IMR-90 (cell line): Measurements from ENCODE around the gene DOCK10.

Experiments
- CEBPB ChIP-seq: IDR thresholded peaks from 2 replicates; pipeline ENCODE4 v1.6.1; 2012; ENCODE audit warnings: low read depth, low read length, improper control_type of control experiment
- CHD1 ChIP-seq: IDR thresholded peaks from 2 replicates; pipeline ENCODE4 v1.6.1; 2012; ENCODE audit warnings: low read depth, low read length, improper control_type of control experiment
- MXI1 ChIP-seq: IDR thresholded peaks from 2 replicates; pipeline ENCODE4 v1.6.1; 2012; ENCODE audit warnings: low read depth, mild to moderate bottlenecking, low read length, moderate library complexity, borderline replicate concordance
- NFE2L2 ChIP-seq: fragments of 150-350 bp; IDR thresholded peaks from 2 replicates; pipeline ENCODE4 v1.6.1; 2016; ENCODE audit warnings: low read depth, mild to moderate bottlenecking, low read length
- POLR2A ChIP-seq: IDR thresholded peaks from 2 replicates; pipeline ENCODE4 v1.6.1; 2012; ENCODE audit warnings: mild to moderate bottlenecking, low read depth, low read length
- RAD21 ChIP-seq: IDR thresholded peaks from 2 replicates; pipeline ENCODE4 v1.6.1; 2012; ENCODE audit warnings: low read length, improper control_type of control experiment
- SMC3 ChIP-seq: fragments of 150-350 bp; IDR thresholded peaks from 2 replicates; pipeline ENCODE4 v1.6.1; 2016; ENCODE audit warnings: low read depth, mild to moderate bottlenecking, antibody characterized with exemption, low read length, moderate library complexity
- TF ChIP-seq, protein P1 (sequence below): conservative IDR thresholded peaks from 2 replicates; pipeline ENCODE4 v1.5.1; 2012; ENCODE audit warnings: mild to moderate bottlenecking, low read depth, low read length, improper control_type of control experiment
- TF ChIP-seq, protein P2 (sequence below): fragments of 150-350 bp; IDR thresholded peaks from 2 replicates; pipeline ENCODE4 v1.6.1; 2017; ENCODE audit warnings: mild to moderate bottlenecking, antibody characterized with exemption, low read length, low read depth

- no peak for TF ChIP-seq NFE2L2
- TF ChIP-seq, protein P1, sequence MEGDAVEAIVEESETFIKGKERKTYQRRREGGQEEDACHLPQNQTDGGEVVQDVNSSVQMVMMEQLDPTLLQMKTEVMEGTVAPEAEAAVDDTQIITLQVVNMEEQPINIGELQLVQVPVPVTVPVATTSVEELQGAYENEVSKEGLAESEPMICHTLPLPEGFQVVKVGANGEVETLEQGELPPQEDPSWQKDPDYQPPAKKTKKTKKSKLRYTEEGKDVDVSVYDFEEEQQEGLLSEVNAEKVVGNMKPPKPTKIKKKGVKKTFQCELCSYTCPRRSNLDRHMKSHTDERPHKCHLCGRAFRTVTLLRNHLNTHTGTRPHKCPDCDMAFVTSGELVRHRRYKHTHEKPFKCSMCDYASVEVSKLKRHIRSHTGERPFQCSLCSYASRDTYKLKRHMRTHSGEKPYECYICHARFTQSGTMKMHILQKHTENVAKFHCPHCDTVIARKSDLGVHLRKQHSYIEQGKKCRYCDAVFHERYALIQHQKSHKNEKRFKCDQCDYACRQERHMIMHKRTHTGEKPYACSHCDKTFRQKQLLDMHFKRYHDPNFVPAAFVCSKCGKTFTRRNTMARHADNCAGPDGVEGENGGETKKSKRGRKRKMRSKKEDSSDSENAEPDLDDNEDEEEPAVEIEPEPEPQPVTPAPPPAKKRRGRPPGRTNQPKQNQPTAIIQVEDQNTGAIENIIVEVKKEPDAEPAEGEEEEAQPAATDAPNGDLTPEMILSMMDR = no peak
- TF ChIP-seq POLR2A = no peak
- no peak for TF ChIP-seq SMC3
- TF ChIP-seq, protein P2, sequence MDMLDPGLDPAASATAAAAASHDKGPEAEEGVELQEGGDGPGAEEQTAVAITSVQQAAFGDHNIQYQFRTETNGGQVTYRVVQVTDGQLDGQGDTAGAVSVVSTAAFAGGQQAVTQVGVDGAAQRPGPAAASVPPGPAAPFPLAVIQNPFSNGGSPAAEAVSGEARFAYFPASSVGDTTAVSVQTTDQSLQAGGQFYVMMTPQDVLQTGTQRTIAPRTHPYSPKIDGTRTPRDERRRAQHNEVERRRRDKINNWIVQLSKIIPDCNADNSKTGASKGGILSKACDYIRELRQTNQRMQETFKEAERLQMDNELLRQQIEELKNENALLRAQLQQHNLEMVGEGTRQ = no peak
- no peak for TF ChIP-seq CHD1
- TF ChIP-seq CEBPB = no peak
- TF ChIP-seq RAD21 = no peak
- TF ChIP-seq MXI1 = no peak
These were observed 71.1 kb downstream of the DOCK10 start for GRCh38 chr2:224971214-224971613.
